HG03439 (cell line): Measurements from ENCODE around the gene HHAT.
"Not testable (repeated sequence)": the region's sequence is repeated elsewhere in the genome, so short reads cannot be mapped to it uniquely, and the experiment has no call there.

Source experiments
- ATAC-seq: cut with Tn5 transposase; IDR thresholded peaks from one replicate; pipeline ENCODE4 v1.9.1; 2021; ENCODE audit warnings: mild to moderate bottlenecking, moderate library complexity; ENCODE audit not compliant: unreplicated experiment

Gene HHAT

DNA sequence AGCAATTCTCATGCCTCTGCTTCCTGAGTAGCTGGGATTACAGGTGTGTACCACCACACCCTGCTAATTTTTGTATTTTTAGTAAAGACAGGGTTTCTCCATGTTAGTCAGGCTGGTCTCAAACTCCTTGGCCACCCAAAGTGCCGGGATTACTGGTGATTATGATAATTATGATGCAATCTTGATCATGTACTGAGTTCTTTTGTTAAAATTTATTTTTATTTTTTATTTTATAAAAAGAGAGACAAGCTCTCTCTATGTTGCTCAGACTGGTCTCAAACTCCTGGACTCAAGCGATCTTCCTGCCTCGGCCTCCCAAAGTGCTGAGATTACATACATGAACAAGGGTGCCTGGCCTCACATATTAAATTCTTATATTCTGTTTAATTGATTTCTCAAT, 25.6 kb downstream of the HHAT start:
- ATAC-seq: not testable (repeated sequence)

DNA sequence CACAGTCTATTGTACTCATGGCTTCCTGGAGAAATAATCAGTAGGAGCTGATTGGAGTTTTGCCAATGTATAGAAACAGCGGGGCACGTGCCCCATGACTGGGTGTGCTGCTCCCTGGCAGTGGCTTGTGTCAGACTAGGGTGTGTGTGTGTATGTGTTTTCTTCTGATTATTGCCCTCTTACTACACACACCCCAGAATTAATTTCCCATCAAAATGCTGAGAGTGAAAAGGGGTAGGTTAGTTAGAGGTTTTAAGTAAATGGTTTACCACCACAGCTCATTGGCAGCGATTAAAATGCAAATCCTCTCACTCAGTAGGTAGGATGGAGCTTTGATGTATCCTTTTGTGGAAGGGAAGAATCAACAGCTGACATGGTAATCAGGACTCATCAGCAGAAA, 29.9 kb downstream of the HHAT start:
- ATAC-seq: no peak

- no peak for ATAC-seq
Measured at GRCh38 chr1:210359255-210359654, 30.6 kb downstream of the HHAT start.

GRCh38 chr1:210360852-210361477, 32.3 kb downstream of the HHAT start:
- no peak for ATAC-seq

DNA sequence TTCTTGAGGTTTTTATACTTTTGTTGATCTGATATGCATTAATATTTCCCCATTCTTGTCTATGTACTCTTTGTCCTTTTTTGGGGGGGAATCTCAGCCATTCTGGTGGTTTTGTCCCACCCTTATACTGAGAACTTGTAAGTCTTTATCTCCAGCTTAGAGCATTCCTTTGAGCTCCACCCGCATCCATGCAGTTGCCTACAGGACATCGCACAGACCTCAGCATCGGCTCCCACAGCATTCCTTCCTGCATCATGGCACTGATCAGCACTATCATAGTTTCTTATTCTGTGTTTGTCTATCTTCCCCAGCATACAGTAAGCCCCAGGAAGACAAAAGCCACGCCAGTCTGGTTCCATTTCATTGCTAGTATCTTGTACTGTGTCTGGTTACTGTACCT, 33.0 kb downstream of the HHAT start:
- no peak for ATAC-seq

- ATAC-seq: no peak
Measured at GRCh38 chr1:210362526-210362925, 33.8 kb downstream of the HHAT start.

DNA sequence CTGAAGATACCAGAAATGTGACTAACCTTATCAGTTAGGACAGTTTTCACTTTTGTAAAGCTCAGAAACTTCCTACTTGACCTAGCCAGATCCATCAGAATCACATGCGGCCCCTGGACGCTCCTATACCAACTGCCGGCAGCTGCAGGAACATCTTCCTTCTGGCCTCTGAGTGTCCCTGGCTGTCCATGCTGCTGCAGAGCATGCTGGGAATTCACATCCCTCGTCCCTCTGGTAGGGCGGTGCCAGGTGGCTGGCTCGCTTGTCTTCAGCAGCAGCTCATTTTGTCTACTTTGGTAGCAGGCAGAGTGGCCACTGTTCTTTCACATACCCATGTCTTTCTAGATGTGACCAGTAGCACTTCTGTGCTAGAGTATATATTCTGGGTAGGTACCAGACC, 34.4 kb downstream of the HHAT start:
- no peak for ATAC-seq

DNA sequence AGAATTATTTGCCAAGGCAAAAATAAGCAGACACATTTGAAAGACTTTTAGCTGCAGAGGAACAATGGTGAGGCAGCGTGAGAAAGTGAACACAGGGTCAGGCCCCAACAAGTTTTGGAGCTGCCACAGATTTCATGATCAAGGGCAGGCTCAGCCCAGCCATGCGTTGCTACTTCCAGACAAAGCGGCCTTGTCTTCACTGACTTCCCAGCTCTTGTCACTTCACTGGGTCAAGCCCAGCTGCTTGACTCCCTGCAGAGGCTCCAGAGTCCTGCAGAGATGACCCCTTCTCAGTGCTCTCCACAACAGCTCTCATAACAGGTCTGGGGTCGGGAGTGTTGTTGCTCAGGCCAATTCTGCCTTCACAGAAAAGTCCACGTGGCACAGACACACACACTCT, 35.8 kb downstream of the HHAT start:
- no peak for ATAC-seq

DNA sequence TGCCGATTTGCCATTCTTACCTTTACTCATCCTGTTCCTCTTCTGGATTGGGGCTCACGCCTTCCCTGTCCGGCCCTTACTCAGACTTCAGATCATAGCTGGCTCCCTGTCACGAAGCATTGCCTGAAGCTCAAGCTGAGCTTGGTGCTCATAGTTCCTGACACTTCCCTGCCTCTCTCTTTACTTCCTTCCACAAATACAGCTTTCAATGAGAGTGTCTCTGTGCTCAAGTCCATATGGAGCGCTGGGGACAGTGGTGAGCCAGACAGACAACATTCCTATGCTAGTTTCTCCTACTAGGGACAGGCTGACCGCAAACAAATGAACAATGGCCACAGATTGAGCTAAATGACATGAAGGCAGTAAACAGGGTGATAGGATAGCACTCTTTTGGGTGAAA, 38.1 kb downstream of the HHAT start:
- no peak for ATAC-seq

DNA sequence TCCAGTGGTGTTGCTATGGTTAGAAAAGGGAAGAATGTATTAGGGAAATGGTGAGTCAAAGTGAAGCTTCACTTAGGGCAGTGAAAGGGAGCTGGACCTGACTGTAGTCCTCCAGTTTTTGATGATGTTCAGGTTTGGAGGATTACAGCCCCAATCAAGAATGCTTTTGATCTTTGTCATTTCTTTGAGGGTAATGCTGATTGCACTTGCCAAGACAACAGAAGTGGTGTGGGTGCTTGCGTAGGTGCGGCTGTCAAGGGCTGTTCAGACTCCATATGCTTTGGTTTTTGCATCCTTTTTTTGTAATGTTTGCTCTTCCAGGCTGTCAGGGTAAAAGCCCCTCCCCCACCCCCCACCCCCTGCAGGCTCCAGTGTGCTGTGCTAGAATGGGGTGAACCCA, 38.9 kb downstream of the HHAT start:
- ATAC-seq: no peak

DNA sequence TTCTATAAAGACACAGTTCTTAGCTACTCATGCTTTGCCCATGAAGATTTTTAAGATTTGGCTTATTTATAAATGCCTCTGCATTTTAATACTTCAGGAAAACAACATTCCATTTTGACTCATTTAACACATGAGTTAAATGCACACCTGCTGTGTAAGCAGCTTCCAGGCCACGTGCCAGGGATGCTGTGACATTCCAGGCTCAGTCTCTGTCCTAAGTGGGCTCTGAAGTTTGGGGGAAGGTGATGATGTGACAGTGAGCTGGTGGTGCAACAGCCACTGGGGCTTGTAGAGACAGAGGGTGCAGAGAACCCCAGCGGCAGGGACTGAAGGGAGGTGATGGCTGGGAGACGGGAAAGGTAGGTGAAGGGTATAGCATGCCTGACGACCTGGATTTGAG, 40.7 kb downstream of the HHAT start:
- no peak for ATAC-seq

DNA sequence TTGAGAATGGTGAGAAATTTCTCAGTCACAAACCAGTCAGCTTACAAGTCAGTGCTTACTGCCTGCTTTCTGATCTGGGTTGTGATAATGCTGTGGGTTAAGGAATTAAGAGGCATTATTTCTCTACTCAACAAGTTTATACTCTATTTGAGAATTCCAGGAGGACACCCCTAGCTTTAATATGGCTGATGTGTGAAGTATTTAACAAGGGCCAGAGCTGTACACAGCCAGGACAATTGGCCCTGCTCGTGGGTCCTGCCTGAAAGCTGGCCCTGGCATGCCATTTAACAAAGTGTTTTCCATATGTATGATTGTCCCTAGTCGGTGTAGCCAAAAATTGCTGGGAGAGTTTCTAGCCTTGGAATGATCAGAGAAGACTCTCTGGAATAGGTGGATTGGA, 43.2 kb downstream of the HHAT start:
- no peak for ATAC-seq

- ATAC-seq: no peak
Measured at GRCh38 chr1:210372491-210372890, 43.8 kb downstream of the HHAT start.

- ATAC-seq: no peak
Measured at GRCh38 chr1:210372931-210373627, 44.4 kb downstream of the HHAT start.

GRCh38 chr1:210373628-210373877, 44.9 kb downstream of the HHAT start:
- ATAC-seq: no peak

- peak; percentile 74 for ATAC-seq
Measured at GRCh38 chr1:210373878-210374599, 45.3 kb downstream of the HHAT start.

GRCh38 chr1:210374600-210374953, 45.9 kb downstream of the HHAT start:
- no peak for ATAC-seq

GRCh38 chr1:210376836-210377372, 48.2 kb downstream of the HHAT start:
- no peak for ATAC-seq

GRCh38 chr1:210377731-210378333, 49.1 kb downstream of the HHAT start:
- ATAC-seq: no peak

DNA sequence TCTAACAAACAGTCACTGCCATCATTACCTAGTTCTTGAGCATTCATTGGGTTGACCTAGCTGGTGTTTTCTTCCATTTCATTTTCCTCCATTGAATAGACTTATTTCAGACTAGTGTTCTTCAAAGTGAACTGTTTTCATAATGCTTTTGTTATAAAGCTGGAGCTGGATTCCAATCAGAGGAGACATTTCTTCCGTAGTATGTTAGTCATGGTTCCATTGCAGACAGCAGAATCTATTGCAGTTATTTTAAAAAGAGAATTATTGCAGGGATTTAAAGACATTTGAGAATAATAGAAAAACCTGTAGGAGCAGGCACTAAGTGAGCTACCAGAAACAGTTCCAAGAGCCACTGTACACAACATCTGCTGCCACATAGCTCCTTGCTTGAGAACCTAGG, 50.0 kb downstream of the HHAT start:
- no peak for ATAC-seq

- ATAC-seq: no peak
Measured at GRCh38 chr1:210381934-210382333, 53.2 kb downstream of the HHAT start.

GRCh38 chr1:210384625-210385024, 55.9 kb downstream of the HHAT start:
- no peak for ATAC-seq
